Transverse colon (tissue), 4 donors: ENCODE measurements around the gene ROCK1. TPM values are rescaled to one million over a fixed set of nuclear protein-coding genes. Genes with fewer than 3 reads are reported as not detected.
A peak's percentile ranks its signal among the peaks of the same experiment; 100 is the strongest.

ENCODE experiments used
- DNase-seq: peaks from one replicate; pipeline ENCODE4 v3.0.0-alpha.2; 2019
- H3K27ac ChIP-seq, 4 donors: fragments of 200-600 bp; sonication (generic); 2 replicates each; pipeline ENCODE4 v1.5.1; 2016 to 2018; ENCODE audit warnings: inconsistent platforms in 4 of 4
- H3K27me3 ChIP-seq: fragments of 200-600 bp; sonication (generic); 2 replicates; pipeline ENCODE4 v1.5.1; 2017; ENCODE audit warnings: inconsistent platforms
- H3K36me3 ChIP-seq, 4 donors: fragments of 200-600 bp; sonication (generic); 2 replicates each; pipeline ENCODE4 v1.5.1; 2017 to 2019; ENCODE audit warnings: inconsistent platforms in 4 of 4
- H3K4me1 ChIP-seq, 4 donors: fragments of 200-600 bp; sonication (generic); 2 replicates each; pipeline ENCODE4 v1.5.1; 2017 to 2020; ENCODE audit warnings: inconsistent platforms in 4 of 4
- H3K4me3 ChIP-seq, 4 donors: fragments of 200-600 bp; sonication (generic); 1 replicate in 1 of 4; 2 replicates in 3 of 4; pipeline versions ENCODE4 v1.5.1 to v1.6.1; 2017 to 2019; ENCODE audit warnings: inconsistent platforms in 4 of 4
- H3K9me3 ChIP-seq, 2 donors: fragments of 200-600 bp; sonication (generic); 2 replicates each; pipeline ENCODE4 v1.5.1; 2017 to 2019; ENCODE audit warnings: inconsistent platforms in 2 of 2
- EP300 ChIP-seq: sonication (generic); formaldehyde crosslinking; IDR thresholded peaks from one replicate; pipeline ENCODE4 v1.6.1; 2017; ENCODE audit warnings: antibody characterized with exemption, low read depth
- POLR2A ChIP-seq: fragments of 450-650 bp; IDR thresholded peaks from one replicate; pipeline ENCODE4 v1.6.1; 2016; ENCODE audit warnings: antibody characterized with exemption, mild to moderate bottlenecking, moderate library complexity
- POLR2AphosphoS5 ChIP-seq, 3 donors: sonication (generic); formaldehyde crosslinking; IDR thresholded peaks; one replicate each; pipeline ENCODE4 v1.6.1; 2016; ENCODE audit warnings: antibody characterized with exemption in 3 of 3
- WGBS, 2 donors: methylation state at CpG; one replicate each; pipeline ENCODE4 v1.1.5; 2018; ENCODE audit warnings: low coverage in 1 of 2; 5-methylcytosine and 5-hydroxymethylcytosine counted together
- in situ Hi-C, 4 donors: fragments of 200-750 bp; cut with MboI; loops; one replicate each; pipeline versions ENCODE4 v1.15.0 to v1.15.1; 2017; ENCODE audit warnings: low sequenced_read_pairs in 3 of 4, low pct_ligation_motif_present in 1 of 4, low pct_unique_long_range_greater_than_20kb in 1 of 4
- intact Hi-C: fragments of 100-400 bp; cut with DNase I; formaldehyde crosslinking; loops from one replicate; pipeline ENCODE4 v1.15.1; 2023; ENCODE audit warnings: low total_unique reads
- total RNA-seq, 4 donors: library from RNA; depleted of rRNA; stranded (reverse); fragments of >200 nt; gene quantifications; one replicate each; pipeline ENCODE4 v1.1.0, GENCODE V29; 2016
- TF ChIP-seq, protein P1 (sequence below), 5 experiments: fragments of 200-600 bp in 3 of 5; fragments of 450-650 bp in 2 of 5; sonication (generic) in 3 of 5; IDR thresholded peaks; 1 replicate in 2 of 5; 2 replicates in 3 of 5; pipeline ENCODE4 v1.5.1; 2016 to 2017; ENCODE audit warnings: antibody characterized with exemption in 5 of 5, inconsistent platforms in 3 of 5, mild to moderate bottlenecking in 2 of 5, moderate library complexity in 1 of 5

The ROCK1 gene
- total RNA-seq, 4 donors from 2014 or later = 23.9 to 59.5 (median 39.6) TPM

DNA sequence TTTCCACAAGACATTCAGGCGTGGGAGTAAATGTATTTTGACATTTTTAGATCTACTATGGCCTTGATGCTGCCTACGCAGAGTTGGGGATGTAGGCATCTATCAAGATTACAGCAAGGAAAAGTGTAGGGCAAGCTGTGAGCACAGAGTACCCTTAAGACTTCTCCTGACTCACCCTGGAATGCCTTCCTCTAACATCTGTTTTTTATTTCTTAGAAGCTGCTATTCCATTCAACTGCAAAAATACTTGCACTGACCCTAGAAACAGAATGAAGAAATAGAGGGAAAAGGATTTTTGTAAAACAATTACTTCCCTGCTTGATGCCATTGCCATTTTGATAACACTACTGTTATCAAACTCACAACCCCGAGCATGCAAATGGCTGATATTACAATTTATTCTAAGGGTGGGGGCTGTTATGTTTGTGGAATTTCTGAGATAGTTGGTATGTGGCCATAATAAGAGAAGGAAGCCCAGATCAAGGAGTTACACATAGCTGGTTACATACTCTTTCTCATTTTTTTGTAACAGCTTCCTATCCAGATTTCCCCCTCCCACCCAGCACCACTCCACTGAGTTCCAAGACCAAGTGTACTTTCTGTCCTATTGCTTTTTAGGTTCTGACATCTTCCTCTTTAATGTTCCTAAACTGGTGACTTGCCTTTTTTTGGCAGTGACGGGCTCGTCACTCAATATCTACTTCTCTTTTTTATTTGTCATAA, 6.0 kb upstream of the ROCK1 start:
- no peaks in the 10 kb centered on the region for H3K27me3 ChIP-seq
- H3K4me3 ChIP-seq = no peak overlapping the region
- peaks cover 0 to 6% (median 4%) of the 10 kb centered on the region in 4 donors for H3K4me1 ChIP-seq
- H3K27ac ChIP-seq = peak overlapping the region in 3 of 4 donors; percentile 23 to 53 (median 44)
- H3K9me3 ChIP-seq = no peaks in the 10 kb centered on the region
- 52 to 55% methylated on average over 5 of the region's 5 CpGs for WGBS, 2 donors
- no peak for DNase-seq
- in situ Hi-C loops (loop anchor here in 1 of 4 donors (10.0 kb wide), 1 partner anchor 57 kb away; no protein-coding TSS in a partner anchor), intact Hi-C loops (loop anchor here (10.0 kb wide), 1 partner anchor 113 kb away; no protein-coding TSS in a partner anchor)
- H3K36me3 ChIP-seq = no peaks in the 10 kb centered on the region
- TF ChIP-seq POLR2AphosphoS5 (IDR thresholded peaks at IDR 0.05) (no peak), EP300 (no peak), POLR2A (no peak)
- TF ChIP-seq, protein P1, sequence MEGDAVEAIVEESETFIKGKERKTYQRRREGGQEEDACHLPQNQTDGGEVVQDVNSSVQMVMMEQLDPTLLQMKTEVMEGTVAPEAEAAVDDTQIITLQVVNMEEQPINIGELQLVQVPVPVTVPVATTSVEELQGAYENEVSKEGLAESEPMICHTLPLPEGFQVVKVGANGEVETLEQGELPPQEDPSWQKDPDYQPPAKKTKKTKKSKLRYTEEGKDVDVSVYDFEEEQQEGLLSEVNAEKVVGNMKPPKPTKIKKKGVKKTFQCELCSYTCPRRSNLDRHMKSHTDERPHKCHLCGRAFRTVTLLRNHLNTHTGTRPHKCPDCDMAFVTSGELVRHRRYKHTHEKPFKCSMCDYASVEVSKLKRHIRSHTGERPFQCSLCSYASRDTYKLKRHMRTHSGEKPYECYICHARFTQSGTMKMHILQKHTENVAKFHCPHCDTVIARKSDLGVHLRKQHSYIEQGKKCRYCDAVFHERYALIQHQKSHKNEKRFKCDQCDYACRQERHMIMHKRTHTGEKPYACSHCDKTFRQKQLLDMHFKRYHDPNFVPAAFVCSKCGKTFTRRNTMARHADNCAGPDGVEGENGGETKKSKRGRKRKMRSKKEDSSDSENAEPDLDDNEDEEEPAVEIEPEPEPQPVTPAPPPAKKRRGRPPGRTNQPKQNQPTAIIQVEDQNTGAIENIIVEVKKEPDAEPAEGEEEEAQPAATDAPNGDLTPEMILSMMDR (IDR thresholded peaks at IDR 0.05) = no peak

GRCh38 chr18:21115519-21116411, 4.2 kb upstream of the ROCK1 start:
- TF ChIP-seq POLR2A (no peak), EP300 (no peak), POLR2AphosphoS5 (IDR thresholded peaks at IDR 0.05) (no peak)
- TF ChIP-seq, protein P1 (IDR thresholded peaks at IDR 0.05) = no peak
- WGBS, 2 donors = 81 to 86% methylated on average over 7 of the region's 7 CpGs
- no peaks in the 10 kb centered on the region for H3K9me3 ChIP-seq
- H3K27ac ChIP-seq = no peak overlapping the region
- DNase-seq = no peak
- H3K4me3 ChIP-seq = no peak overlapping the region
- H3K36me3 ChIP-seq = no peaks in the 10 kb centered on the region
- no peaks in the 10 kb centered on the region for H3K27me3 ChIP-seq
- intact Hi-C loops (loop anchor here (10.0 kb wide), 1 partner anchor 111 kb away; no protein-coding TSS in a partner anchor), in situ Hi-C loops (loop anchor here in 1 of 4 donors (10.0 kb wide), 1 partner anchor 59 kb away; no protein-coding TSS in a partner anchor)
- peaks cover 0 to 9% (median 8%) of the 10 kb centered on the region in 4 donors for H3K4me1 ChIP-seq

DNA sequence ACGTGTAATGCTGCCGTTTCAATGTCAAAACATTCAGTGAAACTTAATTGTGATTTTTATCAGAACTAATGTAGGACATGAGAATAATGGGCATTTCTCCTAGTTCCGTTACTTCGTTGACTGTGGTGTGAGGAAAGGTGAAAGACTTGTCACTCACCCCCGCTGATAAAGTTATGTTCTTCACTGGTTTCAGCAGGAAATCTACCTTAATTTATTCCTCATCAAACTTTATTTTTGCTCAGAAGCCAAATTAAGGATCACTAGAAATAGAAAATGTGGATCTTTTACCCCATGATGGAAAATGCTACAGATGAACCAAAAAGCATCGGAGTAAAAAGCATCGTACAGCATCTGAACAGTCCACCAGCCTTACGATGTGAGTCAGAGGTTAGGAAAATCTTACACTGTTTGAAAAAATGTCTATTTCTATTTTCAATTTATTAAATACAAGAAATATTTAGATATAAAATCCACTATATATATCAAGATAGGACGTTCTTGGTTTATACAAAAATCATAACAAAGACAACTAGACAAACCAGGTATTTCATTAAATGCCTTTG, 1.0 kb upstream of the ROCK1 start:
- H3K4me1 ChIP-seq = peaks cover 16 to 34% (median 23%) of the 10 kb centered on the region in 4 donors
- no peaks in the 10 kb centered on the region for H3K9me3 ChIP-seq
- no peak for DNase-seq
- peak overlapping the region; percentile 53 to 91 (median 74) for H3K4me3 ChIP-seq
- TF ChIP-seq, protein P1 (IDR thresholded peaks at IDR 0.05) = no peak
- no peak for TF ChIP-seq EP300
- no peak for TF ChIP-seq POLR2AphosphoS5 (IDR thresholded peaks at IDR 0.05)
- TF ChIP-seq POLR2A = no peak
- no peaks in the 10 kb centered on the region for H3K36me3 ChIP-seq
- 13 to 20% methylated on average over 9 of the region's 9 CpGs for WGBS, 2 donors
- H3K27me3 ChIP-seq = no peaks in the 10 kb centered on the region
- peak overlapping the region; percentile 93 to 99 (median 98) for H3K27ac ChIP-seq
- in situ Hi-C loops = loop anchor here in 1 of 4 donors (10.0 kb wide), 1 partner anchor 62 kb away; no protein-coding TSS in a partner anchor
- intact Hi-C loops = loop anchor here (10.0 kb wide), 1 partner anchor 108 kb away; no protein-coding TSS in a partner anchor

- no peak for TF ChIP-seq EP300
- TF ChIP-seq, protein P1 (IDR thresholded peaks at IDR 0.05) = no peak
- TF ChIP-seq POLR2A = peak; percentile 58
- peak in 1 of 3 donors; percentile 69 for TF ChIP-seq POLR2AphosphoS5 (IDR thresholded peaks at IDR 0.05)
- intact Hi-C loops = loop anchor here (10.0 kb wide), 1 partner anchor 107 kb away; no protein-coding TSS in a partner anchor
- Histone ChIP-seq H3K4me1 (peaks cover 16 to 40% (median 24%) of the 10 kb centered on the region in 4 donors), H3K9me3 (no peaks in the 10 kb centered on the region), H3K27me3 (no peaks in the 10 kb centered on the region), H3K36me3 (no peaks in the 10 kb centered on the region), H3K27ac (peak overlapping the region; percentile 93 to 99 (median 98)), H3K4me3 (peak overlapping the region; percentile 53 to 91 (median 74))
- WGBS, 2 donors = 0% methylated on average over 2 to 16 of the region's 16 CpGs
- DNase-seq = no peak
- in situ Hi-C loops = loop anchor here in 1 of 4 donors (10.0 kb wide), 1 partner anchor 63 kb away; no protein-coding TSS in a partner anchor
Measured at GRCh38 chr18:21112140-21112473, 494 bp upstream of the ROCK1 start.
